HG02798 (cell line): Measurements from ENCODE around the gene PROS1.

ENCODE experiments used
- ATAC-seq: cut with Tn5 transposase; IDR thresholded peaks from one replicate; pipeline ENCODE4 v1.9.1; 2021; ENCODE audit warnings: mild to moderate bottlenecking; ENCODE audit not compliant: unreplicated experiment, poor library complexity

Gene PROS1

GRCh38 chr3:93973131-93974126, at the start of gene PROS1:
Gene PROS1 (minus strand): TSS chr3:93973896. CDS start chr3:93973749, 147 bp downstream.
- ATAC-seq = peak; percentile 90

GRCh38 chr3:94020293-94020692, 46.6 kb upstream of the PROS1 start:
- ATAC-seq = no peak

- no peak for ATAC-seq
Observed at GRCh38 chr3:94019659-94020058, 46.0 kb upstream of the PROS1 start.

- no peak for ATAC-seq
Observed at GRCh38 chr3:94015025-94015424, 41.3 kb upstream of the PROS1 start.

GRCh38 chr3:94012185-94012584, 38.5 kb upstream of the PROS1 start:
- ATAC-seq = no peak

GRCh38 chr3:94011233-94011711, 37.6 kb upstream of the PROS1 start:
- ATAC-seq = no peak

GRCh38 chr3:94009608-94010007, 35.9 kb upstream of the PROS1 start:
- no peak for ATAC-seq

- no peak for ATAC-seq
Observed at GRCh38 chr3:94008253-94008652, 34.6 kb upstream of the PROS1 start.

- peak; percentile 94 for ATAC-seq
Observed at GRCh38 chr3:94004301-94004910, 30.7 kb upstream of the PROS1 start.

GRCh38 chr3:94001827-94002495, 28.3 kb upstream of the PROS1 start:
- no peak for ATAC-seq

GRCh38 chr3:94001191-94001590, 27.5 kb upstream of the PROS1 start:
- no peak for ATAC-seq

GRCh38 chr3:93994056-93994455, 20.4 kb upstream of the PROS1 start:
- ATAC-seq = no peak

- ATAC-seq = no peak
Observed at GRCh38 chr3:93992207-93992606, 18.5 kb upstream of the PROS1 start.

- no peak for ATAC-seq
Observed at GRCh38 chr3:93991631-93992030, 17.9 kb upstream of the PROS1 start.

- ATAC-seq = no peak
Observed at GRCh38 chr3:93989241-93989640, 15.5 kb upstream of the PROS1 start.

- no peak for ATAC-seq
Observed at GRCh38 chr3:93988764-93989163, 15.1 kb upstream of the PROS1 start.

- ATAC-seq = no peak
Observed at GRCh38 chr3:93988283-93988682, 14.6 kb upstream of the PROS1 start.

GRCh38 chr3:93984618-93985017, 10.9 kb upstream of the PROS1 start:
- ATAC-seq = no peak

GRCh38 chr3:93983408-93983807, 9.7 kb upstream of the PROS1 start:
- no peak for ATAC-seq

- no peak for ATAC-seq
Observed at GRCh38 chr3:93981649-93982048, 8.0 kb upstream of the PROS1 start.
